IPS-18a (cell line): ENCODE measurements around the gene TMUB1.

Experiments used
- H3K27ac ChIP-seq: one replicate; pipeline ENCODE4 v1.5.1; 2013; ENCODE audit warnings: low read length
- H3K27me3 ChIP-seq: one replicate; pipeline ENCODE4 v1.6.1; 2013; ENCODE audit warnings: mild to moderate bottlenecking, low read length; ENCODE audit not compliant: control insufficient read depth, insufficient read depth
- H3K36me3 ChIP-seq: one replicate; pipeline ENCODE4 v1.6.1; 2013; ENCODE audit warnings: low read depth, low read length; ENCODE audit not compliant: control insufficient read depth
- H3K4me1 ChIP-seq: one replicate; pipeline ENCODE4 v1.6.1; 2013; ENCODE audit warnings: low read depth, low read length; ENCODE audit not compliant: control insufficient read depth
- H3K4me3 ChIP-seq: one replicate; pipeline ENCODE4 v1.5.1; 2013; ENCODE audit warnings: low read length
- H3K9ac ChIP-seq: one replicate; pipeline ENCODE4 v1.6.1; 2013; ENCODE audit warnings: mild to moderate bottlenecking, low read length, moderate library complexity
- H3K9me3 ChIP-seq: one replicate; pipeline ENCODE4 v1.6.1; 2013; ENCODE audit warnings: low read depth, low read length; ENCODE audit not compliant: control insufficient read depth

TMUB1 gene

DNA sequence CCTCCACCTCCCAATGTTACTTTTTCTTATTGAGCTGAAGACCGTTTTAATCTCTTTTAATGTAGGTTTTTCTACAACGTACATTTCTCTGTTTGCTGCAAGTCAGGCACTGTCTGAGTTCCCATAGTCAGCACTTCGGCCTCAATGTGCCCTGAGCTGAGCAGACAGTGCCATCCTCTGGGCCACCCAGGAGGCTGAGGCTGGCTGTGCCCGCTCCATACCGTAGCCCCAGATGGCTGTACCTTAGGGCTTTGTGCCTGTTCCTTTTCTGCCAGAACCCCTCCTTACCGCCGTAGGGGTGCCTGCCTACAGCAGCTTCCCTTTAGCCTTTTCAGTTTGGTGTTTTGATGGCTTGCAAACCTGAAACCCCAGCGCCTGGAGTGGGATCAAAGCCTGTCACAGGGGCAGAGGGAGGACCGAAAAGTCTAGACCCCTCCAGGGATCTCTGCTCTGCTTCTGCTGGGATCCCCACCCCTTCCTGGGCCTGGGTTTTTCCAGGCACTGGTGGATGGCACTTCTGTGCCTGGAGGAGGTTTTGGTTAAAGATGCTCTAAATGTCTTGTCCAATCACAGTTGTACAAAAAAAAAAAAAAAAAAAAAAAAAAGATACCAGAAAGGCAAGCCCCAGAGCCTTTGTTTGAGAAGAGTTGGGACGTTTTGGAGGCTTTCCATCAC is 12.0 kb upstream of the TMUB1 start:
- Histone ChIP-seq H3K9ac (no peak overlapping the region), H3K4me3 (no peak overlapping the region), H3K9me3 (no peaks in the 10 kb centered on the region), H3K36me3 (no peaks in the 10 kb centered on the region), H3K4me1 (no peaks in the 10 kb centered on the region), H3K27ac (no peak overlapping the region), H3K27me3 (no peaks in the 10 kb centered on the region)

DNA sequence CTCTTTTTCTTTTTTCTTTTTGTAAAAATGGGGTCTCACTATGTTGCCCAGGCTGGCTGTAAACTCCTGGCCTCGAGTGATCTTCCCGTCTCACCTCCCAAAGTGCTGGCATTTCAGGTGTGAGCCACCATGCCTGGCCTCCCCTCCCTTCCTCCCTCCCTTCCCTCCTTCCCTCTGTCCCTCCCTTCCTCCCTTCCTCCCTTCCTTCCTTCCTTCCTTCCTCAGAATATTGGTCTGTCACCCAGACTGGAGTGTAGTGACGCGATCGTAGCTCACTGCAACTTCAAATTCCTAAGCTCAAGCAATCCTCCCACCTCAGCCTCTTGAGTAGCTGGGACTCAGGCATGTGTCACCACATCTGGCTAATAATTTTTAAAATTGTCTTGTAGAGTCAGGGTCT is 11.4 kb upstream of the TMUB1 start:
- H3K4me1 ChIP-seq = peaks cover 3% of the 10 kb centered on the region
- no peak overlapping the region for H3K4me3 ChIP-seq
- no peak overlapping the region for H3K27ac ChIP-seq
- no peaks in the 10 kb centered on the region for H3K36me3 ChIP-seq
- H3K9ac ChIP-seq = no peak overlapping the region
- H3K9me3 ChIP-seq = no peaks in the 10 kb centered on the region
- peaks cover 3% of the 10 kb centered on the region for H3K27me3 ChIP-seq

DNA sequence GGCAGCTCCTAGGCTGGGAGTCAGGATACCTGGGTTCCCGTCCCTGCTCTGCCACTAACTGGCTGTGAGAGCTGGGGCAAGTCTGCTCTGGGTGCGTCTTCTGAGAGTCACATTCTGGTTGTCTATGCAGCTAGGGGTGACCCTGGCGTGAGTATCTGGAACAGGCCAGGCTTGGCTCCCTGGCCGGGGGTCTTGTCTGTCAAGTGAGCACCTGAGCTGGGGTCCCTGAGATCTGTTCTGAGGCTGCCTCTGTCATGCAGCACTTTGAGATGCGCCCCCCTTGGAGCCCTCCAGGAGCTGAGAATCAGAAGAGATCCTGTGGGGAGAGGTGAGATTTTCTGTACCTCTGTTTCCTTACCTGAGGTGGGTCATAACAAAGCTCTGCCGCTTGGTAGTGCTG is 10.5 kb upstream of the TMUB1 start:
- Histone ChIP-seq H3K36me3 (no peaks in the 10 kb centered on the region), H3K4me3 (no peak overlapping the region), H3K27ac (no peak overlapping the region), H3K27me3 (peaks cover 12% of the 10 kb centered on the region), H3K9ac (no peak overlapping the region), H3K4me1 (peaks cover 13% of the 10 kb centered on the region), H3K9me3 (no peaks in the 10 kb centered on the region)

DNA sequence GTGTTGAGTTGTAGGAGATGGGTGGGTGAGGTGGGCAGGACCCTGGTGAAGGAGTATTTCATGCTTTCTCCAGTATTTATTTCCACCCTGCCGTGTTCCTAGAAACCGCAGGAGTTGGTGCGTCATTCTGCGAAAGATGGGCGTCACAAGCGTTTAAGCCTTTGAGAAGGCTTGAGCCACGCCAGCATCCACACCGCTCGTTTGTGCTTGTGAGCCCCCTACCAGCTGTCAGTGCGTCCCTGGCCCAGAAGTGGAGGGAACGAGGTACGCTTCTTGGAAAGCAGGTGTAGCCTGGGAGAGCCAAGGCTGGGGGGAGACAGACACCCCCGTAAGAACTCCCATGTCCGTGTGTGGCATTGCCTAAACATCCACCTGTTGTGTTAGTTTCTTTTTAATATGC is 8.7 kb upstream of the TMUB1 start:
- Histone ChIP-seq H3K36me3 (no peaks in the 10 kb centered on the region), H3K4me1 (peaks cover 24% of the 10 kb centered on the region), H3K27ac (no peak overlapping the region), H3K9me3 (no peaks in the 10 kb centered on the region), H3K9ac (no peak overlapping the region), H3K27me3 (peaks cover 29% of the 10 kb centered on the region), H3K4me3 (no peak overlapping the region)

DNA sequence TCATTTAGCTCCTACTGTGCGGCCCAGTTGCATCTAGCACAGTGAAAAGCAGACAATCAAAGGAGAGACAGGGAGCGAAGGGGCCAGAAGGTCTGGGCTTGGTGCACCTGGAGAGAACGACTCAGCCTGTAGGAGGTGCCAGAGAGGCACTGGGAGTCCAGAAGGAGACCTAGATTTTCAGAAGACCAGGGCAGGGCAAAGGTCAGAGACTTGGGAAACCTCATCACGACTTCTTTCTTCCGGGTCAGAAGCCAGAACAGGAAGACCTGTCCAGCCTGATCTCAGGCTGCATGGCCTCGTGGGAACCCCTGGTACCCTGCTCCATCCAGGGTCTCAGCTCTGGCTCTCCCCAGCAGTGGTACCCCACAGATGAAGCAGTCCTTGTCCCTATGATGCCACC is 8.1 kb upstream of the TMUB1 start:
- Histone ChIP-seq H3K4me1 (peaks cover 24% of the 10 kb centered on the region), H3K27ac (no peak overlapping the region), H3K9me3 (no peaks in the 10 kb centered on the region), H3K27me3 (peaks cover 31% of the 10 kb centered on the region), H3K9ac (no peak overlapping the region), H3K4me3 (no peak overlapping the region), H3K36me3 (no peaks in the 10 kb centered on the region)

DNA sequence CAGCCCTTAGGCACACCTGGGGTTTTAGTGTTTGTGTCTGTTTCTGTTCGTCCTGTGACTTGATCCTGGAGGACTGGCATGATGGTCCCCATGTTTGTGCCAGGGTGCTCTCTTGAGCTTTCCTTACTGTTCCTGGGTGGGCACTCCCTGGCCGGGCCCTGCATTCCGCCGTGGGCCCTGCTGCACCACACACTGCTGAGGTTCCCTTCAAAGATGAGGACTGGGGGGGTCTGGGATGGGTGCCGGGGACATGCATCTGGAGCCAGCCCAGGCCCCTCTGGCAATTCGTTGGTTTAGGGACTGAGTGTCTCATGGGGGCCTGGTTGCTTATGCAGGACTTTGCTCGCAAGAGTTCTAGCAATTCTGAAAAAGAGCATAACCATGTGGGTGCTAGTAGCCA is 7.7 kb upstream of the TMUB1 start:
- Histone ChIP-seq H3K4me1 (peaks cover 24% of the 10 kb centered on the region), H3K9me3 (no peaks in the 10 kb centered on the region), H3K27ac (no peak overlapping the region), H3K4me3 (no peak overlapping the region), H3K36me3 (no peaks in the 10 kb centered on the region), H3K9ac (no peak overlapping the region), H3K27me3 (peaks cover 31% of the 10 kb centered on the region)

DNA sequence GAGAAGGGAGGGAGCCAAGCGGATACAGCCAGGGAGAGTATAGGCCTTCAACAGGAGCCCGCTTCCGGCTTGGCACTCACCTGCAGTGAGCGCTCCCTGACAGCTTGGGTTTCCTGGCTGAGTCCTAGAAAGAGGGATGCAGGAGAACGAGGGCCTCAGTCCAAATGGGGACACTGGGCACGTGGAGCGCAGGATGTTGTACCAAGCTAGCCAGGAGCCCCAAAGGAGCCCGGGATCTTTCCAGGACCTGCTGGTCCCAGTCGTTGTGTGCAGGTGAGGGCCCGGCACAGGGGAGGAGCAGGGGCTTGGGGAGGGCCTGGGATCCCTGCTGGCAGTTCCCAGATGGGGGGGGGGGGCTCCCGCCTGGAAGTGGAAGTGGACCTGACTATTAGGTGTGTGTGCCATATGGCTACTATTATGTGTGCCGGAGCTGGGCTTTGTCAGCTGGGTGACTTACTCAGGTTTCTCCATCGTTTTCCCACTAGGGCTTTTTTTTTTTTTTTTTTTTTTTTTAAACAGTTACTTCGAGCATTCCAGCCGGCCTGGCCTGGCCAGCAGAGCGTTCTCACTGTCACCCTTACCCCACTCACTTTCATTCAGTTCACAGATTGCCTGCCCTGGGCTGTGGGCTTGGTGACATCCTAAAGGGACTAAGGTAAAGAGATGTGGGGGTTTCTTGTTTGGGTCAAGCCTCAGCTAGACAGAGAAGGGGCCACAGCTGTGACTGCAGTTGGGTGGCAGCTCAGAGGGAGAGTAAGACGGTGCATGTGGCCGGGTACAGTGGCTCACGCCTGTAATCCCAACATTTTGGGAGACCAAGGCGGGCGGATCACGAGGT is 6.8 kb upstream of the TMUB1 start:
- Histone ChIP-seq H3K9me3 (no peaks in the 10 kb centered on the region), H3K4me1 (peaks cover 29% of the 10 kb centered on the region), H3K36me3 (no peaks in the 10 kb centered on the region), H3K4me3 (peak overlapping the region; percentile 82), H3K9ac (no peak overlapping the region), H3K27me3 (peaks cover 32% of the 10 kb centered on the region), H3K27ac (no peak overlapping the region)

DNA sequence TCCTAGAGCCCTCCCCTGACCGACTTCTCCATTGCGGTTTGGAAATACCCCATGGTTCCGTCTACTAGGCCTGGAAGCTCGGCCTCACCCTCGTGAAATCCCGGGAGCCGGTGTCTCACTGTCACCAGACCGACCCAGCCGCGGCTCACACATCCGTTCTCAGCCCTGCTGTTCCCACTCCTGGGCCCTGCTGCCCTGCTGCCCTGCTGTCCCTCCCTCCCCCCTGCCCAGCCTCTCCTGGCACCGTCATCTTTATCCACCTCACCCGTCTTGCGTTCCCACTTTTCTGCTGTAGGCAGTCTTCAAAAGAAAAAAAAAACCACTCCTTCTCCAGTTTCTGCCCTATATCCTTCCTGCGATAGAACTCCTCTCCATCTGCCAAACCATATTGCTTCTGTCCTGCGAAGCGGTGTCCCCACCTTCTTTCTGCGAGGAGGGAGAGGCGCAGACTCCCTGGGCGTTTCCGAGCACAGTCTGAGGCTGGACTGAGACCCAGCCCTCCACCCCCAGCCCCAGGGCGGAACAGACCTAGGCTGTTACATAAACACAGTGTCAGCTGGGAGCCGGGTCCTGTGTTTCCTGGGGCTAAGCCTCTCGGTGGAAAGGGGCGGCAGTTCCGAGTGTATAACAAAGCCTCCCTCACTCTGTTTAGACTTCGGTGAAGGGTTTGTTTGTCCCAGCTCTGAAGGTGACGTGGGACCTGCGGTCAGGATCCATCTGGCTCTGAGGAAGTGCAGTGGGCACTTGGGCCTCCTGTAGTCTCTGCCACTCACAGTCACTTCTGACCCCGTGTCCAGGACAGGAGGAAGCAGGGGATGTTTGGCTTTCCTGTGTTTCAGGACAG is 5.8 kb upstream of the TMUB1 start:
- peaks cover 43% of the 10 kb centered on the region for H3K27me3 ChIP-seq
- peak overlapping the region; percentile 82 for H3K4me3 ChIP-seq
- no peaks in the 10 kb centered on the region for H3K9me3 ChIP-seq
- no peaks in the 10 kb centered on the region for H3K36me3 ChIP-seq
- peaks cover 31% of the 10 kb centered on the region for H3K4me1 ChIP-seq
- no peak overlapping the region for H3K27ac ChIP-seq
- peak overlapping the region; percentile 73 for H3K9ac ChIP-seq

DNA sequence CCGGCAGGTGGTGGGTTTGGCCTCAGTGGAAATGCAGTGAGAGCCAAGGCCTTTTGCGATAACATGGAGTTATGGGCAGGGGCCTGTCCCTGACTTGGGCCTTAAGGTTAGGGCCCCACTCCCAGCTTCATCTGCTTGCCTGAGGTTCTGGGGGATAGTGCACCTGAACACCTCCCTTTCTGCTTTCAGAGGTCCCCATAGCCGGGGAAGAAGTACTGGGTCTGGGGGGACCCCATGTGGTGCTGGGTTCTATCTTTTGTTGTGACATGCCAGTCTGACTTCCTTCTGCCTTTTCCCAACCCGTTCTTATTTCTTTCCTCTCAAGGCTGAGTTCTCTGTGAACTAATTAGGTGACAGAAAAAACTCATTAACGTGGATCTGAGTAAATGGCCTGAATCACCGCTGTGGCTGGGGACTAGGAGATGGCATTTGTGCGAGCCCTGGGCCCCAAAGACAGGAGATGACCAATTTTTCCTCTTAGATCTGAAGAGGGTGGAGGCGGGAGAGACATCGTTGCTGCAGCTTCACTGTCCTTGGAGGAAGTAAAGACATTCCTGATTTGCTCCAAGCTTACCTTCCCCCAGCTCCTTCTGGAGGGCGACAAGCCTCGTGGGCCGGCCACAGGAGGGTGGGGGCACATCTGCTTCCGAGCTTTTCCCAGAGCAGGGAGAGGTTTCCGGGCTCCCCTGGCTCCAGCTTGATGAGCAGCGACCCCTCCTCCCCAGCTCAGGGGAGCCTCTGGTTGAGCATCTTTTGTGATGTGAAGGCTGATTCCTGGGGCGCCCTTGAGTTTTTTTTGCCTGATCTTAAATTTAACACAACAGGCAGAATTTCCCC is 4.9 kb upstream of the TMUB1 start:
- H3K4me1 ChIP-seq = peaks cover 31% of the 10 kb centered on the region
- H3K36me3 ChIP-seq = no peaks in the 10 kb centered on the region
- peak overlapping the region; percentile 73 for H3K9ac ChIP-seq
- peak overlapping the region; percentile 82 for H3K4me3 ChIP-seq
- no peaks in the 10 kb centered on the region for H3K9me3 ChIP-seq
- H3K27ac ChIP-seq = no peak overlapping the region
- peaks cover 47% of the 10 kb centered on the region for H3K27me3 ChIP-seq

DNA sequence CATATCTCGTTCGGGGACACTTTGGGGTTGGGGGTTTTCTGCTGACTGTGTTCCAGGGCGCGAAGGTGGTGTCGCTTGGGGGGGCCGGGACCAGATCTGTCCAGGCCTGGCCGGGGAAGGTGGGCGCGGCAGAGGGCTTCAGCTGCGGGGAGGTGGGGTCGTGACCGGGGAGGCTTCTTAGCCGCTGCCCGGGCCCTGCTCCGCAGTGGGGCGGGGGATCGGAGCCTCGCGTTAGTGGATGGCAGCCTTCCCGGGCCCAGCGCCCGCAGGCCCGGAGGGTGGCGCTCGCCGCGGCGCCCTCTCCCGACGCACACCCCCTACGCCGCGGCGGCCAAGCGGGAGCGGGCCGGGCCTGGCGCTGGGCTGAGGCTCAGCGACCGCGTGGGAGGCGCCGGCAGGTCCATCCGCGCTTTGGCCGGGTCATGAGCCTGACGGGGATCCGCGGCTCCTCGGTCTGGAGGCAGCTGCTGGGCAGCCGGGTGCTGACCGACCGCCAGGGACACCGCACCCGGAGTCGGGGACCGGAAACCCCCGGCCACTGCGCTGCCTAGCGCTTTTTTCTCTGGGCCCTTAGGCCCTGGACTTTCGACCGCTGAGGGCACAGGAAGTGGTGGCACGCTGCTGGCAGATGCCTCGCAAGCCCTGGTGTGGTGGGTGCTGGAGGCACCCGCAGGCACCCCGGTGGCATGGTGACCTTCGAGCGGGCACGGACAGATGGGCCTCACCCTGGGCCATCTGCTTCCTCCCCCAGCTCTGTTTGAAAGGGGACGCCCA is 4.1 kb upstream of the TMUB1 start:
- Histone ChIP-seq H3K27me3 (peaks cover 47% of the 10 kb centered on the region), H3K9ac (peak overlapping the region; percentile 73), H3K4me3 (peak overlapping the region; percentile 82), H3K9me3 (no peaks in the 10 kb centered on the region), H3K36me3 (no peaks in the 10 kb centered on the region), H3K27ac (no peak overlapping the region), H3K4me1 (peaks cover 31% of the 10 kb centered on the region)
